NT2/D1 (cell line): ENCODE data around the gene OBI1.

Experiments used
- SUZ12 ChIP-seq: IDR thresholded peaks from 2 replicates; pipeline ENCODE4 v1.6.1; 2011; ENCODE audit not compliant: insufficient read length, insufficient read depth; ENCODE audit errors: extremely low read depth
- YY1 ChIP-seq: IDR thresholded peaks from 2 replicates; pipeline ENCODE4 v1.6.1; 2011; ENCODE audit not compliant: insufficient read length, insufficient read depth

- no peak for TF ChIP-seq SUZ12
- TF ChIP-seq YY1, result no peak
These were observed 54.0 kb downstream of the OBI1 start for GRCh38 chr13:78604782-78605611.
